ENCODE results near the gene RBMS2.

RBMS2 gene

GRCh38 chr12:56630180-56630632, 108.6 kb downstream of the RBMS2 start, which contains the start of gene BAZ2A (continued):
- TF ChIP-seq ZNF792 (tag by site-specific recombination; IDR thresholded peaks at IDR 0.05), result no peak
- no peak for TF ChIP-seq ZNF837 (tag by site-specific recombination; IDR thresholded peaks at IDR 0.05)
- TF ChIP-seq BCL11B (tag by site-specific recombination; IDR thresholded peaks at IDR 0.05; ENCODE audit: low read depth), result peak; percentile 41; the same call in 1 of the 2 replicates
- no peak for TF ChIP-seq ZNF350 (tag by site-specific recombination; IDR thresholded peaks at IDR 0.05)
- TF ChIP-seq TCF7L2 (IDR thresholded peaks at IDR 0.05; ENCODE audit: borderline replicate concordance, low read depth, low read length), result no peak
- TF ChIP-seq ZNF521 (tag by site-specific recombination; IDR thresholded peaks at IDR 0.05), result no peak
- TF ChIP-seq KLF8 (tag by site-specific recombination; IDR thresholded peaks at IDR 0.05), result peak; percentile 93
- peak; percentile 47; the same call in 1 of the 2 replicates for TF ChIP-seq ZNF148 (tag by site-specific recombination; IDR thresholded peaks at IDR 0.05; ENCODE audit: borderline replicate concordance)
- peak; percentile 79 for TF ChIP-seq YY1 (tag by site-specific recombination; IDR thresholded peaks at IDR 0.05)
- no peak for TF ChIP-seq OVOL3 (tag by site-specific recombination; IDR thresholded peaks at IDR 0.05)
- TF ChIP-seq ZNF248 (tag by site-specific recombination; IDR thresholded peaks at IDR 0.05), result no peak
- TF ChIP-seq TRIM28 (IDR thresholded peaks at IDR 0.05; ENCODE audit: borderline replicate concordance, low read length), result no peak
- no peak for TF ChIP-seq ZNF704 (tag by site-specific recombination; IDR thresholded peaks at IDR 0.05)
- no peak for TF ChIP-seq ZNF473 (tag by site-specific recombination; IDR thresholded peaks at IDR 0.05)
- TF ChIP-seq ZNF560 (tag by site-specific recombination; IDR thresholded peaks at IDR 0.05; ENCODE audit: borderline replicate concordance), result no peak
- TF ChIP-seq ZNF707 (tag by site-specific recombination; IDR thresholded peaks at IDR 0.05), result no peak
- TF ChIP-seq ZNF658 (tag by site-specific recombination; IDR thresholded peaks at IDR 0.05), result no peak
- TF ChIP-seq ZNF121 (tag by site-specific recombination; IDR thresholded peaks at IDR 0.05), result no peak
- peak; percentile 83 for TF ChIP-seq ZBTB6 (tag by site-specific recombination; IDR thresholded peaks at IDR 0.05)
- TF ChIP-seq EGR2 (tag by site-specific recombination; IDR thresholded peaks at IDR 0.05; ENCODE audit: low read depth), result peak; percentile 72
- TF ChIP-seq ZNF585B (tag by site-specific recombination; IDR thresholded peaks at IDR 0.05), result no peak
- TF ChIP-seq CTCF (tag by site-specific recombination; IDR thresholded peaks at IDR 0.05), result 0 out of 2 replicates have a peak, but pooled peaks have one; percentile 16
- 0 out of 2 replicates have a peak, but pooled peaks have one; percentile 29 for TF ChIP-seq KLF1 (tag by site-specific recombination; IDR thresholded peaks at IDR 0.05)
- TF ChIP-seq ZNF830 (tag by site-specific recombination; IDR thresholded peaks at IDR 0.05; ENCODE audit: low read depth), result no peak
- no peak for TF ChIP-seq ZNF791 (tag by site-specific recombination; IDR thresholded peaks at IDR 0.05)
- no peak for TF ChIP-seq ZNF776 (tag by site-specific recombination; IDR thresholded peaks at IDR 0.05; ENCODE audit: borderline replicate concordance)
- TF ChIP-seq ZNF416 (tag by site-specific recombination; IDR thresholded peaks at IDR 0.05), result no peak
- no peak for TF ChIP-seq PBX3 (CRISPR knock-in tag; IDR thresholded peaks at IDR 0.05)
- TF ChIP-seq ZNF513 (tag by site-specific recombination; IDR thresholded peaks at IDR 0.05), result no peak
- no peak for TF ChIP-seq ZNF202 (tag by site-specific recombination; IDR thresholded peaks at IDR 0.05; ENCODE audit: borderline replicate concordance)
- no peak for TF ChIP-seq ZSCAN16 (tag by site-specific recombination; IDR thresholded peaks at IDR 0.05)
- TF ChIP-seq ZNF354C (tag by site-specific recombination; IDR thresholded peaks at IDR 0.05; ENCODE audit: borderline replicate concordance, low read depth), result no peak

Data from HEK293 (cell line).